GDM1 (cell line): ENCODE measurements around the gene SLC19A2.
"Not testable (repeated sequence)": the region's sequence is repeated elsewhere in the genome, so short reads cannot be mapped to it uniquely, and the experiment has no call there.

Experiments used
- DNase-seq: peaks from one replicate; lab custom pipeline; 2025; lab: John Stamatoyannopoulos, UW

The SLC19A2 gene

GRCh38 chr1:169485431-169486280, at the start of gene SLC19A2:
Gene SLC19A2, minus strand, starts transcription at chr1:169485944. Its CDS starts 178 bp downstream, at chr1:169485766.
- DNase-seq = peak; percentile 98

- DNase-seq = no peak
Observed at GRCh38 chr1:169534653-169535052, 48.9 kb upstream of the SLC19A2 start.

GRCh38 chr1:169533528-169534190, 47.9 kb upstream of the SLC19A2 start:
- DNase-seq = not testable (repeated sequence)

GRCh38 chr1:169530448-169530847, 44.7 kb upstream of the SLC19A2 start:
- DNase-seq = no peak

- DNase-seq = no peak
Observed at GRCh38 chr1:169529068-169529642, 43.4 kb upstream of the SLC19A2 start.

GRCh38 chr1:169528215-169529067, 42.7 kb upstream of the SLC19A2 start:
- no peak for DNase-seq

- DNase-seq = no peak
Observed at GRCh38 chr1:169527451-169528214, 41.9 kb upstream of the SLC19A2 start.

- no peak for DNase-seq
Observed at GRCh38 chr1:169527001-169527400, 41.3 kb upstream of the SLC19A2 start.

GRCh38 chr1:169526120-169526832, 40.5 kb upstream of the SLC19A2 start:
- no peak for DNase-seq

- DNase-seq = no peak
Observed at GRCh38 chr1:169525391-169525790, 39.6 kb upstream of the SLC19A2 start.

GRCh38 chr1:169523904-169524303, 38.2 kb upstream of the SLC19A2 start:
- no peak for DNase-seq

- no peak for DNase-seq
Observed at GRCh38 chr1:169521226-169521625, 35.5 kb upstream of the SLC19A2 start.

GRCh38 chr1:169517558-169518186, 31.9 kb upstream of the SLC19A2 start:
- DNase-seq = no peak

GRCh38 chr1:169515641-169516040, 29.9 kb upstream of the SLC19A2 start:
- DNase-seq = no peak

GRCh38 chr1:169514566-169515270, 29.0 kb upstream of the SLC19A2 start:
- no peak for DNase-seq

GRCh38 chr1:169513208-169513607, 27.5 kb upstream of the SLC19A2 start:
- DNase-seq = peak; percentile 28

- DNase-seq = no peak
Observed at GRCh38 chr1:169511316-169512005, 25.7 kb upstream of the SLC19A2 start.

GRCh38 chr1:169510060-169510459, 24.3 kb upstream of the SLC19A2 start:
- DNase-seq = no peak

GRCh38 chr1:169509354-169509753, 23.6 kb upstream of the SLC19A2 start:
- DNase-seq = no peak
